Caco-2 (cell line): Measurements from ENCODE around the gene PNLIPRP2. TPM values are rescaled to one million over a fixed set of nuclear protein-coding genes. Genes with fewer than 3 reads are reported as not detected.

Source experiments
- BruUV-seq: library from RNA; stranded (reverse); fragments of 400-500 nt; replicated peaks from 2 replicates; lab custom pipeline; 2021; lab: Mats Ljungman, UMichigan
- CTCF ChIA-PET: fragments of 300-600 bp; sonication (Branson Sonifier 250); formaldehyde crosslinking; loops from one replicate; lab custom pipeline; 2022; ENCODE audit warnings: antibody characterized with exemption; lab: Charles Lee
- POLR2A ChIA-PET: fragments of 300-600 bp; sonication (Branson Sonifier 250); formaldehyde crosslinking; loops from one replicate; lab custom pipeline; 2022; ENCODE audit warnings: antibody characterized with exemption; lab: Charles Lee
- DNase-seq, 2 experiments: peaks; one replicate each; pipeline versions ENCODE4 v3.0.0 to v3.0.0-alpha.2; 2020 to 2022
- H3K27me3 ChIP-seq: replicated peaks from 2 replicates; pipeline ENCODE4 v1.6.0; 2011; ENCODE audit warnings: low read length; ENCODE audit not compliant: control insufficient read depth, insufficient read depth
- H3K36me3 ChIP-seq: 2 replicates; pipeline ENCODE4 v1.5.1; 2011; ENCODE audit warnings: low read length; ENCODE audit not compliant: control insufficient read depth, insufficient read depth
- H3K4me1 ChIP-seq: fragments of 250-450 bp; sonication (Bioruptor Pico); 2 replicates; pipeline ENCODE4 v1.5.1; 2020; ENCODE audit warnings: mild to moderate bottlenecking
- H3K4me3 ChIP-seq: 2 replicates; pipeline ENCODE4 v1.5.1; 2011; ENCODE audit warnings: low read depth, mild to moderate bottlenecking, control low read depth, low read length
- H3K9me3 ChIP-seq: fragments of 250-450 bp; sonication (Bioruptor Pico); 2 replicates; pipeline ENCODE4 v1.5.1; 2020; ENCODE audit warnings: mild to moderate bottlenecking, moderate library complexity
- H3K27ac Mint-ChIP-seq: one replicate; pipeline ENCODE4 v1.8.0; 2022; ENCODE audit warnings: mixed read lengths; ENCODE audit not compliant: unreplicated experiment
- H3K27me3 Mint-ChIP-seq: one replicate; pipeline ENCODE4 v1.8.0; 2022; ENCODE audit warnings: mixed read lengths; ENCODE audit not compliant: insufficient read depth, unreplicated experiment
- H3K36me3 Mint-ChIP-seq: one replicate; pipeline ENCODE4 v1.8.0; 2022; ENCODE audit warnings: mild to moderate bottlenecking, mixed read lengths; ENCODE audit not compliant: insufficient read depth, unreplicated experiment
- H3K4me1 Mint-ChIP-seq: one replicate; pipeline ENCODE4 v1.8.0; 2022; ENCODE audit warnings: low read depth, mixed read lengths; ENCODE audit not compliant: unreplicated experiment
- H3K4me3 Mint-ChIP-seq: one replicate; pipeline ENCODE4 v1.8.0; 2022; ENCODE audit warnings: mild to moderate bottlenecking, moderate library complexity, mixed read lengths; ENCODE audit not compliant: unreplicated experiment
- H3K9me3 Mint-ChIP-seq: one replicate; pipeline ENCODE4 v1.8.0; 2022; ENCODE audit warnings: mixed read lengths; ENCODE audit not compliant: unreplicated experiment
- intact Hi-C: fragments of 100-400 bp; cut with micrococcal nuclease; formaldehyde crosslinking; loops from one replicate; pipeline ENCODE4 v1.10.0; 2022; ENCODE audit not compliant: unreplicated experiment
- total RNA-seq: library from RNA; stranded (reverse); gene quantifications from 2 replicates; pipeline ENCODE4 v1.2.3, GENCODE V29; 2022
- TF ChIP-seq, protein P1 (sequence below), 2 experiments: fragments of 200-600 bp in 1 of 2; IDR thresholded peaks; 1 replicate in 1 of 2; 2 replicates in 1 of 2; pipeline versions ENCODE4 v1.5.1 to v1.8.0; 2011 to 2022; ENCODE audit warnings: antibody characterized with exemption in 1 of 2, control low read depth in 1 of 2, inconsistent platforms in 1 of 2, low read depth in 1 of 2, low read length in 1 of 2, mild to moderate bottlenecking in 1 of 2, moderate library complexity in 1 of 2; ENCODE audit not compliant: insufficient read depth in 1 of 2, severe bottlenecking in 1 of 2, unreplicated experiment in 1 of 2

The PNLIPRP2 gene
- total RNA-seq, 1 experiment from 2014 or later: 1.00 TPM

DNA sequence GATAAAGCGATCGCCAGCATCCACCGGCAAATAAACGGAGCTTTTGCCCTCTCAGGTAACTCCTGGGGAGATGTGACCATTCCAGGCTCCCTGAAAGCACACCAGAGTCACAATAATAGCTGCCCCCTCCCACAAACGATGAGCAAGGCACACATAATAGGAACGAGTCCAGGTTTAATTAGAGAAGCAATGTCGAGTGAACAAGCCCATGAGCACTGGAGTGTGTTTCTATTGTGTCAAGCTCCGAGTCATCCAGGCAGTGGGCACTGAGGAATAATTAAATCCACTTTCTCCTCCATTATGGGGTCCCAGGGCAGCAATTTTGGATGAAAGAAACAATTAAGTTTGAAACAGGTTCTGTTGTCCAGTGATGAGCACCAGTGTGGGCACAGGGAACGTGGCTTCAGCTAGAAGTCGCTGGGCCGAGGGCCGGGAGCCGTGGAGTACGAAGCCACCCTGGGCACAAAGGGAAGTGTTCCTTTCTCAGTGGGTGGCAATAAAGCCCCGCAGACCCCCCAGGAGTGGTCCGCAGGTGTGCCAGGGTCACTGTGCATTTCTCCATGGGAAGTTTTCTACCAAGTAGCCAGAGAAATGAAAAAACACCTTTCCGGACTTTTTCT is 12.0 kb downstream of the PNLIPRP2 start:
- CTCF ChIA-PET: no interaction called here
- Histone ChIP-seq H3K9me3 (no peaks in the 10 kb centered on the region), H3K4me3 (no peak overlapping the region), H3K27me3 (no peaks in the 10 kb centered on the region), H3K4me1 (no peaks in the 10 kb centered on the region), H3K36me3 (no peaks in the 10 kb centered on the region)
- H3K9me3 Mint-ChIP-seq: no peaks in the 10 kb centered on the region
- intact Hi-C loops: no loop called here
- BruUV-seq: no TSS peak
- H3K36me3 Mint-ChIP-seq: no peaks in the 10 kb centered on the region
- peaks cover 3% of the 10 kb centered on the region for H3K27me3 Mint-ChIP-seq
- no peak overlapping the region for H3K4me3 Mint-ChIP-seq
- DNase-seq: no peak
- POLR2A ChIA-PET: no interaction called here
- no peak overlapping the region for H3K27ac Mint-ChIP-seq
- H3K4me1 Mint-ChIP-seq: no peaks in the 10 kb centered on the region
- TF ChIP-seq, protein P1, sequence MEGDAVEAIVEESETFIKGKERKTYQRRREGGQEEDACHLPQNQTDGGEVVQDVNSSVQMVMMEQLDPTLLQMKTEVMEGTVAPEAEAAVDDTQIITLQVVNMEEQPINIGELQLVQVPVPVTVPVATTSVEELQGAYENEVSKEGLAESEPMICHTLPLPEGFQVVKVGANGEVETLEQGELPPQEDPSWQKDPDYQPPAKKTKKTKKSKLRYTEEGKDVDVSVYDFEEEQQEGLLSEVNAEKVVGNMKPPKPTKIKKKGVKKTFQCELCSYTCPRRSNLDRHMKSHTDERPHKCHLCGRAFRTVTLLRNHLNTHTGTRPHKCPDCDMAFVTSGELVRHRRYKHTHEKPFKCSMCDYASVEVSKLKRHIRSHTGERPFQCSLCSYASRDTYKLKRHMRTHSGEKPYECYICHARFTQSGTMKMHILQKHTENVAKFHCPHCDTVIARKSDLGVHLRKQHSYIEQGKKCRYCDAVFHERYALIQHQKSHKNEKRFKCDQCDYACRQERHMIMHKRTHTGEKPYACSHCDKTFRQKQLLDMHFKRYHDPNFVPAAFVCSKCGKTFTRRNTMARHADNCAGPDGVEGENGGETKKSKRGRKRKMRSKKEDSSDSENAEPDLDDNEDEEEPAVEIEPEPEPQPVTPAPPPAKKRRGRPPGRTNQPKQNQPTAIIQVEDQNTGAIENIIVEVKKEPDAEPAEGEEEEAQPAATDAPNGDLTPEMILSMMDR (IDR thresholded peaks at IDR 0.05; ENCODE audit: insufficient read depth in 1 of 2, low read depth in 1 of 2, low read length in 1 of 2, severe bottlenecking in 1 of 2, unreplicated experiment in 1 of 2): no peak

DNA sequence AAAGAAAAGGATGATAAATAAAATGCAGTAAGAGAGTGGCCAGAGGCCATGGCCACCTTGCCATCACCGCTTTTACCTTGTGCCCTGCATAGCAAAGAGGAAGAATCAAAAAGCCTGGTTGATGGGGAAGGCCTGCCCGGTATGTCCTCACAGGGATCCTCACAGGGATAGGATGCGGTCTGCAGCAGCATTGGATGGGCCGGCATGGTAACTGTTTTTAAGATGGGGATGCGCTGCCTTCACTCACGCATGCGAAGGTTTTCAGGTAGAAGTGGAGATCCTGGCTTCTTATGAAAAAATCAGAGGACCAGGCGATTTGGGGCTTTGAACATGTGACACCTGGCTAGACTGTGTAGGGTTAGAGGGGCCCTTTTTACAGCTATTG is 12.5 kb downstream of the PNLIPRP2 start:
- Histone ChIP-seq H3K9me3 (no peaks in the 10 kb centered on the region), H3K36me3 (no peaks in the 10 kb centered on the region), H3K27me3 (no peaks in the 10 kb centered on the region), H3K4me1 (no peaks in the 10 kb centered on the region), H3K4me3 (no peak overlapping the region)
- H3K4me1 Mint-ChIP-seq: no peaks in the 10 kb centered on the region
- TF ChIP-seq, protein P1 (IDR thresholded peaks at IDR 0.05; ENCODE audit: insufficient read depth in 1 of 2, low read depth in 1 of 2, low read length in 1 of 2, severe bottlenecking in 1 of 2, unreplicated experiment in 1 of 2): no peak
- BruUV-seq: no TSS peak
- ChIA-PET POLR2A (no interaction called here), CTCF (no interaction called here)
- no peak for DNase-seq
- no peak overlapping the region for H3K4me3 Mint-ChIP-seq
- intact Hi-C loops: no loop called here
- H3K9me3 Mint-ChIP-seq: no peaks in the 10 kb centered on the region
- H3K27ac Mint-ChIP-seq: no peak overlapping the region
- H3K27me3 Mint-ChIP-seq: peaks cover 3% of the 10 kb centered on the region
- H3K36me3 Mint-ChIP-seq: no peaks in the 10 kb centered on the region

DNA sequence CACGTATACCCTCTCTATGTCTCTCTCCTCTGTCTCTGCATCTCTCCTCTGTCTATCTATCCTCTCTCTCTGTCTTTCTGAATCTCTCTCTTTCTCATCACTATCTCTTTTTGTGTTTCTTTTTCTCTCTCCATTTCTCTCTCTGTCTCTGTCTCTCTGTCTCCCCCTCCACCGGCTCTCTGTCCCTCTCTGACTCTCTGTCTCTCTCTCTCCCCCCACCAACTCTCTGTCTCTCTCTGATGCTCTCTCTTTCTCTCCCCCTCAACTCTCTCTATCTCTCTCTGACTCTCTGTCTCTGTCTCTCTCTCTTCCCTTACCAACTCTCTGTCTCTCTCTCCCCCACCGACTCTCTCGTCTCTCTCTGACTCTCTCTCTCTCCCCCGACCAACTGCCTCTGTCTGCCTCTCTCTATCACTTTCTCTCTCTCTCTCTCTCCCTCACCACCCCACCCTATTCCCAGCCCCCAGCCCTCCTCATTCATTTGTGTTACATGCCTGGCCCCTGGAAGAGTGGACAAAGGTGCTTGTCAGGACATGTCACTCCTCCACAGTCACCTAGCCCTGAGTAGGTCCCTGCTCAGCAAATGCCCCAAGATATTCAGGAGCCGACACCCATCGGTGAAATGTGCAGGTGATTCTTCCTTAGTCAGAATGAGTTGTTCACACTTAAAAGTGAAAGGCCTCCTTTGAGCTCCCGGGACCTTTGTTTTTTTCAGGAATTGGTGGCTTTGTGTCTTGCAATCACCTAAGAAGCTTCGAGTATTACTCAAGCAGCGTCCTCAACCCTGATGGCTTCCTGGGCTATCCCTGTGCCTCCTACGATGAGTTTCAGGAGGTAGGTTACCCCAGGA is 13.6 kb downstream of the PNLIPRP2 start:
- TF ChIP-seq, protein P1 (IDR thresholded peaks at IDR 0.05; ENCODE audit: insufficient read depth in 1 of 2, low read depth in 1 of 2, low read length in 1 of 2, severe bottlenecking in 1 of 2, unreplicated experiment in 1 of 2): no peak
- no peak overlapping the region for H3K27ac Mint-ChIP-seq
- Histone ChIP-seq H3K36me3 (no peaks in the 10 kb centered on the region), H3K9me3 (no peaks in the 10 kb centered on the region), H3K27me3 (no peaks in the 10 kb centered on the region), H3K4me1 (no peaks in the 10 kb centered on the region), H3K4me3 (no peak overlapping the region)
- H3K27me3 Mint-ChIP-seq: peaks cover 3% of the 10 kb centered on the region
- intact Hi-C loops: no loop called here
- DNase-seq: no peak
- H3K9me3 Mint-ChIP-seq: no peaks in the 10 kb centered on the region
- BruUV-seq: no TSS peak
- no peak overlapping the region for H3K4me3 Mint-ChIP-seq
- H3K4me1 Mint-ChIP-seq: no peaks in the 10 kb centered on the region
- ChIA-PET CTCF (no interaction called here), POLR2A (interaction anchor here (0.8 kb wide), 1 partner anchor 241 kb away, joined by 5 read pairs; no protein-coding TSS in a partner anchor)
- no peaks in the 10 kb centered on the region for H3K36me3 Mint-ChIP-seq
